ENCODE measurements around the gene ITGB1. TPM values are rescaled to one million over a fixed set of nuclear protein-coding genes. Genes with fewer than 3 reads are reported as not detected.
"Not testable (repeated sequence)": the region's sequence is repeated elsewhere in the genome, so short reads cannot be mapped to it uniquely, and the experiment has no call there.

The ITGB1 gene
- total and polyA plus RNA-seq, 8 donors: 57.9 to 909 (median 176) TPM

- whole genome bisulfite sequencing, 5 donors: 78 to 87% (median 84%) methylated on average over 4 of the region's 4 CpGs
- no peaks in the 10 kb centered on the region for H3K27me3 ChIP-seq
These were observed 44.0 kb upstream of the ITGB1 start for GRCh38 chr10:33001908-33002492.

GRCh38 chr10:32998060-32998581 is 40.1 kb upstream of the ITGB1 start:
- H3K27me3 ChIP-seq; H3K27ac ChIP-seq; DNase-seq; H3K4me1 ChIP-seq; H3K9me3 ChIP-seq; intact Hi-C loops (cut with DNase I; ENCODE audit: low total_unique reads); H3K4me3 ChIP-seq; H3K36me3 ChIP-seq: not testable (repeated sequence)
- WGBS, 5 donors: 74 to 90% (median 83%) methylated on average over 9 of the region's 9 CpGs

More at GRCh38 chr10:33001908-33002492, 44.0 kb upstream of the ITGB1 start:
- Histone ChIP-seq H3K4me1 (peaks cover 0 to 22% (median 14%) of the 10 kb centered on the region in 4 donors), H3K9me3 (peaks cover 0 to 6% (median 0%) of the 10 kb centered on the region in 4 donors), H3K36me3 (no peaks in the 10 kb centered on the region), H3K27ac (no peak overlapping the region), H3K4me3 (no peak overlapping the region)
- DNase-seq: no peak
- TF ChIP-seq POLR2A (IDR thresholded peaks at IDR 0.05) (no peak), EP300 (IDR thresholded peaks at IDR 0.05) (no peak), CTCF (IDR thresholded peaks at IDR 0.05) (no peak), POLR2AphosphoS5 (IDR thresholded peaks at IDR 0.05) (no peak)
- intact Hi-C loops (cut with DNase I; ENCODE audit: low total_unique reads): no loop called here

- no peaks in the 10 kb centered on the region for H3K4me1 ChIP-seq
- TF ChIP-seq CTCF (IDR thresholded peaks at IDR 0.05): no peak
- H3K4me3 ChIP-seq: no peak overlapping the region
- no peak overlapping the region for H3K27ac ChIP-seq
- DNase-seq: no peak
- WGBS, 5 donors: 35 to 40% (median 39%) methylated on average over 3 of the region's 3 CpGs
- intact Hi-C loops (cut with DNase I; ENCODE audit: low total_unique reads): no loop called here
- H3K36me3 ChIP-seq: no peaks in the 10 kb centered on the region
- no peaks in the 10 kb centered on the region for H3K27me3 ChIP-seq
- H3K9me3 ChIP-seq: peaks cover 0 to 6% (median 0%) of the 10 kb centered on the region in 4 donors
These were observed 37.7 kb upstream of the ITGB1 start for GRCh38 chr10:32995751-32996150.

- H3K4me1 ChIP-seq: no peaks in the 10 kb centered on the region
- H3K36me3 ChIP-seq: no peaks in the 10 kb centered on the region
- no peak overlapping the region for H3K27ac ChIP-seq
- H3K9me3 ChIP-seq: peaks cover 0 to 6% (median 0%) of the 10 kb centered on the region in 4 donors
- no peaks in the 10 kb centered on the region for H3K27me3 ChIP-seq
- TF ChIP-seq POLR2AphosphoS5 (IDR thresholded peaks at IDR 0.05) (no peak), POLR2A (IDR thresholded peaks at IDR 0.05) (no peak), CTCF (IDR thresholded peaks at IDR 0.05) (no peak), EP300 (IDR thresholded peaks at IDR 0.05) (no peak)
- H3K4me3 ChIP-seq: no peak overlapping the region
- DNase-seq: no peak
- WGBS, 5 donors: 81 to 86% (median 83%) methylated on average over 9 of the region's 9 CpGs
- intact Hi-C loops (cut with DNase I; ENCODE audit: low total_unique reads): no loop called here
These were observed 37.1 kb upstream of the ITGB1 start for GRCh38 chr10:32995066-32995622.

GRCh38 chr10:32994632-32995031 is 36.6 kb upstream of the ITGB1 start:
- H3K9me3 ChIP-seq; DNase-seq; H3K4me3 ChIP-seq; H3K36me3 ChIP-seq; H3K27ac ChIP-seq; intact Hi-C loops (cut with DNase I; ENCODE audit: low total_unique reads); H3K4me1 ChIP-seq; H3K27me3 ChIP-seq: not testable (repeated sequence)
- 95 to 100% (median 97%) methylated on average over 2 of the region's 2 CpGs for WGBS, 5 donors

- intact Hi-C loops (cut with DNase I; ENCODE audit: low total_unique reads); H3K4me3 ChIP-seq; H3K9me3 ChIP-seq; H3K27me3 ChIP-seq; DNase-seq; H3K36me3 ChIP-seq; H3K27ac ChIP-seq; H3K4me1 ChIP-seq: not testable (repeated sequence)
- whole genome bisulfite sequencing, 5 donors: 95 to 98% (median 96%) methylated on average over 4 of the region's 4 CpGs
These were observed 34.3 kb upstream of the ITGB1 start for GRCh38 chr10:32992310-32992709.
